Activated naive CD4-positive, alpha-beta T cell (primary cell): ENCODE data around the gene NAP1L3.

Source experiments
- DNase-seq, 4 experiments: peaks; one replicate each; lab custom pipeline; 2025; lab: John Stamatoyannopoulos, UW

Gene NAP1L3, protein sequence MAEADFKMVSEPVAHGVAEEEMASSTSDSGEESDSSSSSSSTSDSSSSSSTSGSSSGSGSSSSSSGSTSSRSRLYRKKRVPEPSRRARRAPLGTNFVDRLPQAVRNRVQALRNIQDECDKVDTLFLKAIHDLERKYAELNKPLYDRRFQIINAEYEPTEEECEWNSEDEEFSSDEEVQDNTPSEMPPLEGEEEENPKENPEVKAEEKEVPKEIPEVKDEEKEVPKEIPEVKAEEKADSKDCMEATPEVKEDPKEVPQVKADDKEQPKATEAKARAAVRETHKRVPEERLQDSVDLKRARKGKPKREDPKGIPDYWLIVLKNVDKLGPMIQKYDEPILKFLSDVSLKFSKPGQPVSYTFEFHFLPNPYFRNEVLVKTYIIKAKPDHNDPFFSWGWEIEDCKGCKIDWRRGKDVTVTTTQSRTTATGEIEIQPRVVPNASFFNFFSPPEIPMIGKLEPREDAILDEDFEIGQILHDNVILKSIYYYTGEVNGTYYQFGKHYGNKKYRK

DNA sequence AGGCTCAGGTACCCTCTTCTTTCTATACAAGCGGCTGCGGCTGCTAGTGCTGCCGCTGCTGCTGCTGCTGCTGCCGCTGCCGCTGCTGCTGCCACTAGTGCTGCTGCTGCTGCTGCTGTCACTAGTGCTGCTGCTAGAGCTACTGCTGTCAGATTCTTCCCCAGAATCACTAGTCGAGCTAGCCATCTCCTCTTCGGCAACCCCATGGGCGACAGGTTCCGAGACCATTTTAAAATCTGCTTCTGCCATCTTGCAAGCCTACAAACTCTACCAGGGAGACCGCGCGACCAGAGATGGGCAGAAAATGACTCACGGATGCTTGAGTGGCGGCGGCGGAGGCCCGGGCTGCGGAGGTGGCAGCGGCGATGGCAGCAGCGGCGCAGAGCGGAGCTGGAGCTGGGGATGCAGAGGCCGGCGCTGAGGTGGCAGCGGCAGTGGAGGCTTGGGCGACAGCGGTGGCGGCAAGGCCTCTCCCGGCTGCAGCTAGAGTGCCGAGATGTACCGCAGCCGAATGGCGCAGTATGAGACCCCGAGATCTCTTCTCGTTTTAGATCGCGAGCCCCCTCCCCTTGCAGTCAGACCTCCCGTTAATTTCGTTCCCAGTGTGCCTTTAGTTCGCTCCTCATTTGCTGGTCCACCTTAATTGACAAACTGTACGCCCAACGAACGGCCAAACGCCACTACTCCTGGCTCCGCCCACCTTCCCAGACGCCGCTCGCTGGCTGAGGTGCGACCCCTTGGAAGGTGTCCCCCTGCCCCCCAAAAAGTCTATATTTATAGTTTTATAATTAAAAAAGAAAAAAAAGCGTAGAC is at the start of gene NAP1L3:
NAP1L3 (minus strand) TSS at position 523 of the 813 bp plus-strand sequence; CDS start at position 249, 274 bp downstream.
- peak; percentile 4 to 48 (median 31) for DNase-seq

DNA sequence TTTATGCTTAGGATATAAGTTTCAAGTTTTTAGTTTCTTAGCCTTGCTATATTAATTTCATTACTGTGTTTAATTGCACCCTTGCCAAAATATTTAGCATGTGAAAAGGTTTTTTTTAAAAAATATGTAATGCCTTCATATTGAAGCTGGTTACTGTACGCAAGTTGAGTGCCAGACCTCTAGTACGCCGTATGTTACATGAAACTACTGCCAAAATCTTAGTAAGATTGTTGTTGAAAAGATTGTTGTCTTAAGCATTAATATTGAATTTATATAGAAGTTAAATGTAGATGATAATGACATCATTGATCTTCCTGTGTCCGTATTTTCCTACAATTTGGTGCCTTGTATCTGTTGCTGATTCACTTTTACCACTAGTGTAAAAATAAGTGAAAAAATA is 37.7 kb upstream of the NAP1L3 start:
- DNase-seq = no peak

DNA sequence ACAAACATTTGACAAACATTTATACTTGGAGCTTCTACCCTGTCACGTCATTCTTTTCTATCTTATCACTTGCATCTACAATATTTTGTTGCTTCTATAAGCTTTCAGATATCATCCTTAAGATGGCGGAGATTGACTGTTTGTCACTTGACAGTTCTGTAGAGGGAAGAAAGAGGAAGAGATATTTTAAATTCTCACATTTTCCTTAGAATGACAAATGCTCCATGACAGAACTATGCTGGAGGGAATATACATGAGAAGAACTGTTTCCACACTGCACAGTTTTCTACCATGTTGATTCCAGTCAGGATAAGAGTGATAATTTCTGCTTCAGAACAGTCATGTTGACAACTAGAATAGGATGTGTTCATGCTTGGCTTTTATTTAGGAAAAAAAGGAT is 30.3 kb upstream of the NAP1L3 start:
- DNase-seq = no peak

DNA sequence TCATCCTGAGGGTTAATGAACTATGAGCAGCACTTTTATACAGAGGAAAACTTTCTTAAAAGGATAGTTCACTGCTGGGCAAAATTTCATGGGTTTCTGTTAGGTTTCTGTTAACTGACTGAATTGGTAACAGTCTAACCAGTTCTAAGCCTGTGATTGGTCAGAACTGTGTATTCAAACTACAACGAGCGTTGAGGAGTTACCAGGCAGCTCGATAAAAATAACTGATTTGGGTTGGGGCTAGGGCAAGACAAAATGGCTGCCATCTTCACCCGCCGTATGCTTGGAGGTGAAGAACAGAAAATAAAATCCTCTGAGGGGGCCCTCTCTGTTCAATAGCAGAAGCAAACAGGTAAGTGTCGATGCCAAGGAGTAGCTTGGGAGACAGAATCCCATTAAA is 22.6 kb upstream of the NAP1L3 start:
- DNase-seq = no peak

DNA sequence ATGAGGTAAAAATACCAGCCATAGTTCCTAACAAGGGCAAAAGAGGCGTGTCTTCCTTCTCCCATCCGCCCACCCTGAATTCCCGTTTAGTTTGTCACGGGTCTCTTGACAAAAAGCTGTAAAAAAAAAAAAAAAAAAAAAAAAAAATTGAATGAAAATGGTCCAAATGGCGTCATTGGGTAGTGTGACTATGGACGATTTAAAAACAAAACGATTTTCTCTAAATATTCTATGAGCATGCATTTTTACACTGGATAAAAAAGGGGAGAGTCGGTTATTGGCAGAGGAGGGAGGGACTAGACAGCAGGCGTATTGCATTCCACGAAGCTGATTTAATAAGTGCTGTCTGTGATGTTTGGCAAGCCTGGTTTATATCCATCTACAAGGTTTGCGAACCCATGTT is 492 bp upstream of the NAP1L3 start, which contains the start of gene FAM133A:
FAM133A (plus strand) TSS at position 338 of the 403 bp plus-strand sequence. CDS start 35,214 bp downstream, outside the sequence.
- no peak for DNase-seq

DNA sequence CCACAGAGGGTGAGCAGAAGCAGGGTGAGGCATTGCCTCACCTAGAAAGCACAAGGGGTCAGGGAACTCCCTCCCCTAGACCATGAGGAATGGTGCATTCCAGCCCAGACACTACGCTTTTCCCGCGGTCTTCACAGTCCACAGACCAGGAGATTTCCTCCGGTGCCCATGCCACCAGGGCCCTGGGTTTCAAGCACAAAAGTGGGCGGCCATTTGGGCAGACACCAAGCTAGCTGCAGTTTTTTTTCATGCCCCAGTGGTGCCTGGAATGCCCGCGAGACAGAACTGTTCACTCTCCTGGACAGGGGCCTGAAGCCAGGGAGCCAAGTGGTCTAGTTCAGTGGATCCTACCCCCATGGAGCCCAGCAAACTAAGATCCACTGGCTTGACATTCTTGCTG is 12.8 kb downstream of the NAP1L3 start:
- no peak for DNase-seq

DNA sequence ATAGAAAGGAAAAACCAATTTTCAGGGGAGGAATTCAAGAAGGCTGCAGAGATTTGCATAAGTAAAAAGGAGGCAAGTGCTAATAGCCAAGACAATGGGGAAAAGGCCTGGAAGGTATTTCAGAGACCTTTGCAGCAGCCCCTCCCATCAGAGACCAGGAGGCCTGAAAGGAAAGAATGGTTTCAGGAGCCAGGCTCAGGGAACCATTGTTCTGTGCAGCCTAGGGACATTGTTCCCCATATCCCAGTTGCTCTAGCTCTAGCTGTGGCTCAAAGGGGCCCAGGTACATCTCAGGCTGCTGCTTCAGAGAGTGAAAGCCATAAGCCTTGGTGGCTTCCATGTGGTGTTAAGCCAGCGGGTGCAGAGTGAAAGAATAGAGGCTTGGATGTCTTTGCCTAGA is 24.0 kb downstream of the NAP1L3 start:
- DNase-seq = no peak

DNA sequence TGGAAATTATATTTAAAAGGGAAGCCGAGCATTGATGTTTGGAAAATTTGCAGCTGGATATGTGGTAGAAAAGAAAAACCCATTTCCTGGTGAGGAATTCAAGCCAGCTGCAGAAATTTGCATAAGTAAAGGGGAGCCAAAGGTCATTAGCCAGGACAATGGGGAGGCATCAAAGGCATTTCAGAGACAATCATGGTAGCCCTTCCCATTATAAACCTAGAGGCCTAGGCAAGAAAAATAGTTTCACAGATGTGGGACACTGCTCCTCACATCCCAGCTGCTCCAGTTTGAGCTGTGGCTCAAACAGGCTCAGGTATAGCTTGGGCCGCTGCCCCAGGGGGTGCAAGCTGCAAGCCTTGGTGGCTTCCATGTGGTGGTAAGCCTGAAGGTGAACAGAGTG is 35.8 kb downstream of the NAP1L3 start:
- no peak for DNase-seq
